GM11168 (cell line): Measurements from ENCODE around the gene NACC1.
"Not testable (repeated sequence)": the region's sequence is repeated elsewhere in the genome, so short reads cannot be mapped to it uniquely, and the experiment has no call there.

Source experiments
- in situ Hi-C: fragments of 300-500 bp; cut with MboI; formaldehyde crosslinking; loops from one replicate; pipeline ENCODE4 v1.12.0; 2022; ENCODE audit warnings: low sequenced_read_pairs; ENCODE audit not compliant: unreplicated experiment

Gene NACC1

DNA sequence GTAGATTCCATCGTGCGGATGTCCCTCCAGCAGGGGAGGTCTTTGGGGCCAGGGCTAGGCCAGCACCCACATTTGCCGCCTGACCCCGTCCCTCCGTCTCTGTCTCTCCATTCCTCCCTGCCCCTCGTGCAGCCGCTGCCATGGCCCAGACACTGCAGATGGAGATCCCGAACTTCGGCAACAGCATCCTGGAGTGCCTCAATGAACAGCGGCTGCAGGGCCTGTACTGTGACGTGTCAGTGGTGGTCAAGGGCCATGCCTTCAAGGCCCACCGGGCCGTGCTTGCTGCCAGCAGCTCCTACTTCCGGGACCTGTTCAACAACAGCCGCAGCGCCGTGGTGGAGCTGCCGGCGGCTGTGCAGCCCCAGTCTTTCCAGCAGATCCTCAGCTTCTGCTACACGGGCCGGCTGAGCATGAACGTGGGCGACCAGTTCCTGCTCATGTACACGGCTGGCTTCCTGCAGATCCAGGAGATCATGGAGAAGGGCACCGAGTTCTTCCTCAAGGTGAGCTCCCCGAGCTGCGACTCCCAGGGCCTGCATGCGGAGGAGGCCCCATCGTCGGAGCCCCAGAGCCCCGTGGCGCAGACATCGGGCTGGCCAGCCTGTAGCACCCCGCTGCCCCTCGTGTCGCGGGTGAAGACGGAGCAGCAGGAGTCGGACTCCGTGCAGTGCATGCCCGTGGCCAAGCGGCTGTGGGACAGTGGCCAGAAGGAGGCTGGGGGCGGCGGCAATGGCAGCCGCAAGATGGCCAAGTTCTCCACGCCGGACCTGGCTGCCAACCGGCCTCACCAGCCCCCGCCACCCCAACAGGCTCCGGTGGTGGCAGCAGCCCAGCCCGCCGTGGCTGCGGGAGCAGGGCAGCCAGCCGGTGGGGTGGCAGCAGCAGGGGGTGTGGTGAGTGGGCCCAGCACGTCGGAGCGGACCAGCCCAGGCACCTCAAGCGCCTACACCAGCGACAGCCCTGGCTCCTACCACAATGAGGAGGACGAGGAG is 17.3 kb downstream of the NACC1 start:
- in situ Hi-C loops, result no loop called here

DNA sequence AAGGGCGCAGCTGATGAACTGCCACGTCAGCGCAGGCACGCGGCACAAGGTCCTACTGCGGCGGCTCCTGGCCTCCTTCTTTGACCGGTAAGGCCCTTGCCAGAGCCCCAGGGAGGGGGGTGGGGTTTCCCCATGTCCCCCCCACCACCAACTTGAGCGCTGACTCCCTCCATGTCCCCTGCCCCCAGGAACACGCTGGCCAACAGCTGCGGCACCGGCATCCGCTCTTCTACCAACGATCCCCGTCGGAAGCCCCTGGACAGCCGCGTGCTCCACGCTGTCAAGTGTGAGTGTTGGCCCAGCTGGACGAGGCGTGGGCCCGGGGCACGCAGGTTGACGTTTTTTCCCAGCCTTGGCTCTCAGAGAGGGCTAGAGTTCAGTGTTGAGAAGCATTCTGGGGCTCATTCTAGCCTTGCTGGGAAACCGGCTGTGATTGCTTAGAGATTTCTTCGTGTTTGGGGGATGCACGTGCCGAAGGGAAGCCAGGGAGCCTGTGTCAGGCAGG is 19.3 kb downstream of the NACC1 start:
- in situ Hi-C loops, result no loop called here

DNA sequence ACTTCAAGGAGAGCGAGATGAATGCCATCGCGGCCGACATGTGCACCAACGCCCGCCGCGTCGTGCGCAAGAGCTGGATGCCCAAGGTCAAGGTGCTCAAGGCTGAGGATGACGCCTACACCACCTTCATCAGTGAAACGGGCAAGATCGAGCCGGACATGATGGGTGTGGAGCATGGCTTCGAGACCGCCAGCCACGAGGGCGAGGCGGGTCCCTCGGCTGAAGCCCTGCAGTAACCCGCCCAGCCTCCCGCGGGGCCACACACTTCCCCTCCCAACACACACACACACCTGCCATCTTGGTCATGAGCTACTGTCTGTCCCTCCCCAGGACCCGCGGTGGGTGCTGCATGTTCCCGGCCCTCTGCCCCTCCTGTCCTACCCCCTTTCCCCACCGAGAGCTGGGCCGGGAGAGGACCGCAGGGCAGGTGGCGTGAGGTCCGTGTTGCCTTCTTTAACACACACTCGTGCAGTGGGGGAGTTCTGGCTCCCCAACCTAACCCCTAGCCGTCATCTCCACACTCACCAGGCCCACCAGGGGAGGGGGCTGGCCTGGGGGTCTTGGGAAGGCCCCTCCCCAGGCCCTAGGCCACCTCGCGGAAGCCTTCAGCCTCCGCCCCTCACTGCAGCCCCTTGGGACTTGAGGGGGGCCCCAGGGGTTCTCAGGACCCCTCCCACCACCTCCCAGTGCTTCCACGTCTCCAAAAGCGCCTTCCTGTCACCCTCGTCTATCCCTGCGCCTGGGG is 20.3 kb downstream of the NACC1 start:
- in situ Hi-C loops, result no loop called here

DNA sequence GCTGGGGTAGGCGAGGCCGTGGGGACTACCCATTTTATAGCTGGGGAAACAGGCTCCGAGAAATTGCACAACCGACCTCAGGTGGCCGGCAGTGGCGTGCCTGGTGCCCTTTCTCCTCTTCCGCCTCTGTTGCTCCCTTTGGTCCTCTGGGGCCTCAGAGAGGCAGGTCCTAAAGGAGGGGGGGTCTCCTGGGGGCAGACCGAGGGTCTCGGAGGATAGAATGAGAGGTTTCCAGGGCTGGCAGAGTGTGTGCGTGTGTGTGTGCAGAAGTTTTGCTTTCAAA is 20.8 kb downstream of the NACC1 start:
- in situ Hi-C loops, result no loop called here

DNA sequence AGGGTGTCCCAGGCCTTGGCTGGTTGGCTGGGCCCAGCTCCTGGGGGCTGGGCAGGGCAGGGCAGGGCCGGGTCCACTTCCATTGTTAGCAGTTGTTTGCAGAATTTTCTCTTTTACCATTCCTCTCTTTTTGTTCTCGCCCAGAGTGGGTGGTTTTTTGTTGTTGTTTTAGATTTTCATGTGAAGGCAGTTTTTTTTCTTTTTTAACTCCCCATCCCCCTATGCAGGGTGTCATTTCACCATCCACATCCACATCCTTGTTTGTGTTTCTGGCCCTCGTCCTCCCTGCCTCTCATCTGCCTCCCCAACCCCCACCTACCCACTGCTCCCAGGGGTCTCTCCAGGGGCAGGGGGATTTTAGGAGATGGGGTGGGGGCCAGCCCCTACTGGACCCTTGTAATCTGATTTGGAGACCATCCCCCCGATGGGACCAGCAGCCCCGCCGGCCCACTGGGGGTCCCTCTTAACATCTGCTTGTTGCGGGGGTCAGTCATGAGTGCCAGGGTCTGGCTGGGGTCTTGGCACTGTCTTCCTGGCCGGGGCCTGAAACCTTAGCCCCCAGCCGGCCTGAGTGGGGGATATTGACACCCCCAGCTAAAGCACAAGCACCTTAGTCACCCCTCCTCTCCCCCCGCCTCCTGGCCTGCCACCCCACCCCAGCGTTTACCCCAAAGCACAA is 21.7 kb downstream of the NACC1 start:
- in situ Hi-C loops, result no loop called here

DNA sequence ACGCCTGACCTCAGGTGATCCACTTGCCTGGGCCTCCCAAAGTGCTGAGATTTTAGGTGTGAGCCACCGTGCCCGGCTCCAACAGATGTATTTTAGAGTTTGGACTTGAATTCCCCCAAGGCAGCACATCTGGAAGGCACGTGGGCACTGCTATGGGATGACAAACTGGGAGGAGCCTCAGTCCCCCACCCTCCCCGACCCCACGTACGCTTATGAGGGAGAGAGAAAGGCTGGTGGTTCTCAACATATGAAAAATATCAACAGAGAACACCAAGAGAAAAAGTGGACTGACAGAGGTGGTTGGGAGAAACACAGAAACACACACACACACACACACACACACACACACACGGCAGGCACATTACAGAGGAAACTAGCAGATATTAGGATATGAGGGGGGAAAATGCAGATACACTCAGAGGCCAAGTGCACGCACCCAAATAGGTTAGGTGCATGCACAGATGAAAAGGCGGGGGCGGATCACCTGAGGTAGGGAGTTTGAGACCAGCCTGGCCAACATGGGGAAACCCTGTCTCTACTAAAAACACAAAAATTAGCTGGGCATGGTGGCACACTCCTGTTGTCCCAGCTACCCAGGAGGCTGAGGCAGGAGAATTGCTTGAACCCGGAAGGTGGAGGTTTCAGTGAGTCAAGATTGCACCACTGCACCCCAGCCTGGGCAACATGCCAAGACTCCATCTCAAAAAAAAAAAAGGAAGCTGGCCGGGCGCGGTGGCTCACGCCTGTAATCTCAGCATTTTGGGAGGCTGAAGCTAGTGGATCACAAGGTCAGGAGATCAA is 28.9 kb downstream of the NACC1 start:
- in situ Hi-C loops, result no loop called here

DNA sequence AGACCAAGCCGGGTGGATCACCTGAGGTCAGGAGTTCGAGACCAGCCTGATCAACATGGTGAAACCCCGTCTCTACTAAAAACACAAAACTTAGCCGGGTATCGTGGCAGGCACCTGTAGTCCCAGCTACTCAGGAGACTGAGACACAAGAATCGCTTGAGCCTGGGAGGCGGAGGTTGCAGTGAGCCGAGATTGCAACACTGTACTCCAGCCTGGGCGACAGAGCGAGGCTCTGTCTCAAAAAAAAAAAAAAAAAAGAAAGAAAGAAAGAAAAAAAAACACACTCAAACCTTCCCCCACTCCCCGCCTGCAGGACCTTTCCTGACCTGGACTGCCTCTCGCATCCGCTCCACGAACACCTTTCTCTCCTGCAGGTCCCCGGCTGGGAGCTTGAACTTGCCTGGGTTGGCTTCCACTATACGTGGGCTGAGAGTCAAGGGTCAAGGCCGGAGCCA is 31.1 kb downstream of the NACC1 start:
- in situ Hi-C loops, result not testable (repeated sequence)

DNA sequence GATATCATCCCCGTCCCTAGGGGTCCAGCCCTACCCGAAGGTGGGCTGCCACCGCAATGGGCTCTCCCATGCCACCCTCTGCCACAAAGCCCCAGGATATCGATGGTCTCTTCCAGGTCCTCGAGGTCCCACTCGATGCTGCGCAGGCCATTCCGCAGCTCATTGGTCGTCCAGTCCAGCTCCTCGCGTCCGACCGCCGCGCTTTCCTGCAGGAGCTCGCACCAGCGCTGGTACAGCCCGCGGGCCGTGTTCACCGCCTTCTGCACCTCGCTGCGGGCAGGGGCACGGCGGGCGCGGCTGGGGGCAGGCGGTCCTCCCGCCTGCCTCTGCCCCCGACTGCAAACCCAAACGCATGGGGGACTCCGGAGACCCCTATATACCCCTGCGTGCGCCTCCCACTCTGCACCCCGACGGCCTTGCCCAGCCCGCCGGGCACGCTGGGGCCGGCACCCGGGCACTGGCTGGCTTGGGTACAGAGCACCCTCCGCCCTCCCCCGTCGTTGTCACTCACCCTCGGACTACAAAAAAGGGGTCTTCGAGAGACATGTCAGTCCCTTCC is 31.6 kb downstream of the NACC1 start:
- in situ Hi-C loops, result no loop called here

DNA sequence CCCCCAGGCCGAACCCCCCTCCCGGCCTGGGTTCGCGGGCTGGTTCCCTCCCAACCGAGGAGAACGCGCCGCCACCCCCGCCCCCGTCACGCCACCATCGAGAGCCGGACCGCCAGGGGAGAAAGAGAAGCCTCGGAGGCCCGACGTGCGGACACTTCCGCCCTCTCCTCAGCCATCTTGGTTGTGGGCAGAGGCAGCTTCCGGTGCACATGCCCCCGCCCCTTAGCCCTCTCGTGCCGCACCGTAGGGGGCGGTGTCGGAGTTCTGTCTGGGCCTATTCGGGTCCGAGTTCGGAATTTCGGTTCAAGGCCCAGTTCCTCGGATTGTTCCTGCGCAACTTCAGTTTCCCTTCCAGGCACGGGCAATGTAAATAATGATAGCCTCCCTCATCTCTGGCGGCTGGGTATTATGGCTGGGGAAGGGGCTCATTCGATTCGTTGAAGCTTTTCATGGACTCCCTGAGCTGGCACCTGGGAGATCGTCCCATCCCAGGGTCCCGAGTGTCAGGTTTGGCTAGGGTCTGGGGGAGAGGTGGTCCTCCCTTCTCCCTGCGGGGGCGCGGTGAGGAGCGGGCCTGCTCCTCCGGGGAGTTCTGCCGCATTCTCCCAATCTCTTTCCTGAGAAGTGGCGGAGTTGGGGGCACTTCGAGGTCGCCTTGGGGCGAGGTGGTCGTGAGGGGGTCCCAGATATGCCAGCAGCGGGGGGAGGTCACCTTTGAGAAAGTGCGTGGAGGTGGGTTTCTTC is 32.3 kb downstream of the NACC1 start, which contains the start of the genes IER2 and STX10:
TSS of gene IER2 (plus strand) at position 225 of the 744 bp plus-strand sequence. CDS start 2,776 bp downstream, outside the sequence.
TSS of gene STX10 (minus strand) at position 189 of the 744 bp plus-strand sequence. CDS start 202 bp downstream, outside the sequence.
- in situ Hi-C loops, result no loop called here

DNA sequence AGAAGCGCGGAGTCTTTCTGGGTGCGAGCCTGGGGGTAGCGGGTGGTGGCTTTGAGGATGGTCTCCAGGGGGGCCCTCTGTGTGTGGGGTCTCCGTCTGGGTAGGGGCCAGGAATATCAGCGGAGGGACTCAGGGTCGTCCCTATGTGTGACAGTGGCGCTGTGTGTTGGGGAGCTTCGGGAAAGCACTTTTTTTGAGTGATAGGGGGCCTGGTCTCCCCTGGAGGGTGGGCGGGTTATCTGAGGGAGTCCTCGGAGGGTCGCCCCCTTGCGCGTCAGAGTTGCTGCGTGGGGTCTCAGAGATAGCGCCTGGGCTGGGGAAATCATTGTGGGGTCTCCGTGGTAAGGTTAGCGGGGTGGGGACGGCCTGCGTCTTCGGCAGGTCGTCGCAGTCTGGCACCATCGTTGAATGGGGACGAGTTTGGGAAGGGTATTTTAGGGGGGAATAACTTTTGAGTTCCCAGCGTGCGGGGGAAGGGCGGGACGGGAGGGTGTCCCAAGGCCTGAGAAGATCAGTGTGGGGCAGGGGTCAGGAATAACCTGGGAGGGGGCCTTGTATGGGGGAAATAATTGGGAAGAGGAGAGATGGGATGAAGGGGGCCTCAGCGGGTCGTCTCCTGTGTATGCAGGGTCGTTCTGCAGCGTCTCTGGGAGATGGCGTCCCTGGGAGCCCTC is 33.0 kb downstream of the NACC1 start:
- in situ Hi-C loops, result no loop called here

DNA sequence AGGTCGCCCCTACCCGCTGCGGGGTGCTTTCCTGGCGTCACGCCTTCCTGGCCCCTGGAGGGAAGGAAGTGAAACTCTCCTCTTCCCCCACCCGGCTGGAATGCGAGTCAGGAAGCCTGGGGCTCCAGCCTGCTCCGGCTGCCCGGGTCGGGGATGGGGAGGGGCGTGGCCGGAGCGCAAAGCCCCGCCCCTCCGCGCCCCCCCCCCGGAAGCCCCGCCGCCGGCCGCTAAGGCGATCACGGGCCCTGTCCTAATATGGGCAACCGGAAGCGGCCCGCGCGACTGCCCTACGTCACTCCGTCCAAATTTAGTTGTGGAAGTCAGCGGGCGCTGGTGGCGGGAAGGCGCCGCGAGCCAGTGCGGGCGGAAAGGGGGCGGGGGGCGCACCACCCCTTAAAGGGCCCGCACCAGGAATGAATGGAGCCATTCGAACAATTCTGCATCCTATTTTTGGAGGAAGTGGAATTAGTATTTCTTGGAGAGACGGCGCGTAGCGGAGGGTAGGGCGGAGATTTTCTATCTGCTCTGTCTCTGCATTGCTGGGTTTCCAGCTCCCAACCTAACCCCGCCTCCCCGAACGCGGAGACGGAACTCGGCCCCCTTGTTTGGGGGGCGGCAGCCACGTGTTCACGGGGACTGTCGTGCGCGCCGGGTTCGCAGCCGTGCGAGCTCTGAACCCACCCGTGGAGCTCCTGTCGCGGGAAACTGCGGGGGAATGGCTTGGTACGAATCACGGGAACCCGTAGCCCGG is 33.7 kb downstream of the NACC1 start:
- in situ Hi-C loops, result no loop called here

DNA sequence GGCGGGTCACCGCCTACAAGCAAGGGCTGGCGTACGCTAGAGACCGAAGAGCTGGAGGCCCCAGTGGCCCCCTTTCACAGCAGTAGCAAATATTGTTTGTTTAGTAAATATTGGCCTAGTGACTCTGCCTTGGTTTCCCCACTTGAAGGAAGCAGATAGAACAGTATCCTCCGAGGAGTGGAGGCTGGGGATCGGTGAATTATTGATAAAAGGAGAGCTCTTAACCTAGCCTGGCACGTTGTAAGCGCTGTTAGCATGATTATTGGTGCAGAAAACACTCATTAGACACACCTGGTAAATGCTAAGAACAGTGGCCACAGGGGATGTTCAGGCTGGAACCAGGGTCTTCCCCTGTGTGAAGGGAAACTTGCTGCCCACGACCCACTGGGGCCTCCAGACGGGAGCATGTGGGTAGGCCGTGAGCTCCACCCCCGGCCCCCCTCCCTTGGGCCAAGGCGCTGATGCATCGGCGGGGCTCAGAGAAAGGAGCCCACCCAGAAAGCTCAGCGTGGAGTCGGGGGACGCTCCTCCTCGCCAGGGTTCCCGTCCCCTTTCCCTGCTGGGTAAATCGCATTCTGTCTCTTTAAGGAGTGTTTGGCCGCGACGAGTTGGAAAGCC is 34.4 kb downstream of the NACC1 start:
- in situ Hi-C loops, result no loop called here

DNA sequence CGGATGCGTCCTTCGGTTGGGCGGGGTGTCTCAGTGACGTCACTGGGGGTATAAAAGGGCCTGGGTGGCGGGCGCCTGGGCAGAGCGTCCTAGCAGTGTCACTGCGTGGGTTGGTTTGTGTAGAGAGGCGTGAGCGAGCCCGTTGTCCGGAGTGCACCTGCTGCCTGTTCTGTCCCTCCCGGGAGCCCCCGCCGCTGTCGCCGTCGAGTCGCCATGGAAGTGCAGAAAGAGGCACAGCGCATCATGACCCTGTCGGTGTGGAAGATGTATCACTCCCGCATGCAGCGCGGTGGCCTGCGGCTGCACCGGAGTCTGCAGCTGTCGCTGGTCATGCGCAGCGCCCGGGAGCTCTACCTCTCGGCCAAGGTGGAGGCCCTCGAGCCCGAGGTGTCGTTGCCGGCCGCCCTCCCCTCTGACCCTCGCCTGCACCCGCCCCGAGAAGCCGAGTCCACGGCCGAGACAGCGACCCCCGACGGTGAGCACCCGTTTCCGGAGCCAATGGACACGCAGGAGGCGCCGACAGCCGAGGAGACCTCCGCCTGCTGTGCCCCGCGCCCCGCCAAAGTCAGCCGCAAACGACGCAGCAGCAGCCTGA is 35.0 kb downstream of the NACC1 start:
- in situ Hi-C loops, result no loop called here

DNA sequence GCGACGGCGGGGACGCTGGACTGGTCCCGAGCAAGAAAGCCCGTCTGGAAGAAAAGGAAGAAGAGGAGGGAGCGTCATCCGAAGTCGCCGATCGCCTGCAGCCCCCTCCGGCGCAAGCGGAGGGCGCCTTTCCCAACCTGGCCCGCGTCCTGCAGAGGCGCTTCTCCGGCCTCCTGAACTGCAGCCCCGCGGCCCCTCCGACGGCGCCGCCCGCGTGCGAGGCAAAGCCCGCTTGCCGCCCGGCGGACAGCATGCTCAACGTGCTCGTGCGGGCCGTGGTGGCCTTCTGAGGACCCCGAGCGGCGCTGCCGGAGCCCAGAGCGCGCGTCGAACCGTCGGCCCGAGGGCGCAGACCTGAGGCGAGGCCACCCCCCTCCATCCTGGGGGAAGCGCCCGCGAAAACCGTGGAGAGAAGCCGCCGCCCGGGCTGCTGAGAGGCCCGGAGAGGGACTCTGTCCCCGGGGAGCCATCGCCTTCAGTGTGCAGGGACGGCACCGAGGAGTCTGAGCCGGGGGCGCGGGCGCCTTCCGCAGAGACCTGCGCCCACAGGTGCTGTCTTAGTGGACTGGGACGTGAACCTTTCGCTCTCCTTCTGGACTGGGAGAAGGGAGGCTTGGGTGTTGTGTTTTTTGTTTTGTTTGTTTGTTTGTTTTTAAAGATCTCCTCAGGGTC is 35.6 kb downstream of the NACC1 start:
- in situ Hi-C loops, result no loop called here

DNA sequence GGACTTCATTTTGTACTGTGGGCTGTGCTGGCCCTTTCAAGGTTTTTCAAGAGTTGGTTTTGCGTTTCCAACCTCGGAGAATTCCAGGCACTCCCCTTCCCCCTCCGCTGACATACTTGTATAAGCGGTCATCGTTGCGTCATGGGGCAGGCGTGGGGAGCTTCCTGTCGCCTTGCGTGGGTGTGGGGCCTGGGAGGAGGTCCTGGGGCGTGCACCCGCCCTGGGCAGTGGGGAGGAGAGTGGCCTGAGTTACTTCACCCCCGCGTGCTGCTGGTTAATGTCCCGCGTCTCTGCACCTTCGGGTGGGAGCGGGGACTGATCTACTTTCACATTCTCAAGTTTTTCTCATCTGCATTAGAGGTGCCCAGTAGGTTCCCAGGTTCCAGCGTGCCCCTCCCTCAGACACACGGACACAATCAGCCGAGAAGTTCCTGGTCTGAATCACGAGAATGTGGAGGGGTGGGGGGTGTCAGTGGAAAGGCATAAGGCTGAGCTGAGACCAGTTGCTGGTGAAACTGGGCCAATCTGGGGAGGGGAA is 36.2 kb downstream of the NACC1 start:
- in situ Hi-C loops, result no loop called here
